ENCODE results near the gene GSTA5.
A peak's percentile ranks its signal among the peaks of the same experiment; 100 is the strongest.

- TF ChIP-seq CTCF (IDR thresholded peaks at IDR 0.05) = peak; percentile 49 to 59 (median 55)
- TF ChIP-seq EP300 (IDR thresholded peaks at IDR 0.05) = no peak
Measured at GRCh38 chr6:52881996-52882841, 41.6 kb upstream of the GSTA5 start.

Data from ovary (tissue), 3 donors.